ENCODE results near the gene TDRD3.

Gene TDRD3

GRCh38 chr13:60448907-60449510 lies 52.0 kb downstream of the TDRD3 start:
- peak; percentile 61 for TF ChIP-seq CTCF (IDR thresholded peaks at IDR 0.05; ENCODE audit: control insufficient read depth, extremely low read depth, insufficient read depth)
- H3K4me3 ChIP-seq (ENCODE audit: low read depth, low read length), result no peak overlapping the region
- DNase-seq (ENCODE audit: low read depth), result no peak

GRCh38 chr13:60453490-60453889 lies 56.5 kb downstream of the TDRD3 start:
- DNase-seq (ENCODE audit: low read depth), result no peak
- H3K4me3 ChIP-seq (ENCODE audit: low read depth, low read length), result no peak overlapping the region
- TF ChIP-seq CTCF (IDR thresholded peaks at IDR 0.05; ENCODE audit: control insufficient read depth, extremely low read depth, insufficient read depth), result no peak

DNA sequence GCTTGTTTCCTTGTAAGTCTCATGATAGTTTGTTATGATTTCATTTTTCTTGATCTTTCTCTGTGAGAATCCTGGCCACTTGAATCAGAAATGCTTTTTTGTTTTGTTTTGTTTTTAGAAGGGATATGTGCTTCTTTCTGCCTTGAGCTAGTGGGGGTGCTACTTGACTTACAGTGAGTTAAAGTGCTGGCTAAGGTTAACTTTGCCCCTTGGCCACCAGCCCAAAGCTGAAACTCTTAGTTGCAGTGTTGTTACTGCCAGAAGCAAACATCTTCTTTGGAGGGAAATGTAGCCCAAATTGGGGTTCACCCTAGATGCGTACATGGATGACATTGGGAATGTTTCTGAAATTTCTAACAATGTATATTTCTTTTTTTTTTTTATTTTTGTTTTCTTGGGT lies 57.4 kb downstream of the TDRD3 start:
- no peak overlapping the region for H3K4me3 ChIP-seq (ENCODE audit: low read depth, low read length)
- TF ChIP-seq CTCF (IDR thresholded peaks at IDR 0.05; ENCODE audit: control insufficient read depth, extremely low read depth, insufficient read depth), result no peak
- DNase-seq (ENCODE audit: low read depth), result no peak

DNA sequence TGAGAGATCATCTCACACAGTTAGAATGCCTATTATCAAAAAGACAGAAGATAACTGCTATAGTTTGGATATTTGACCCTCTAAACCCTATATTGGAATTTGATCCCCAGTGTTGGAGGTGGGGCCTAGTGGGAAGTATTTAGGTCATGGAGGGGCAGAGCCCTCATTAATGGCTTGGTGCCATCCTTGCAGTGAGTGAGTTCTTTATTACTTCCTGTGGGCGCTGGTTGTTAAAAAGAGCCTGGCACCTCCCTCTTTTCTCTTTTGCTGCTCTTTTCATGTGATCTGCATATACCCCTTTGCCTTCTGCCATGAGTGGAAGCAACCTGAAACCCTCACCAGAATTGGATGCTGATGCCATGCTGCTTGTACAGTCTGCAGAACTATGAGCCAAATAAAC lies 66.8 kb downstream of the TDRD3 start:
- no peak overlapping the region for H3K4me3 ChIP-seq (ENCODE audit: low read depth, low read length)
- DNase-seq (ENCODE audit: low read depth), result no peak
- TF ChIP-seq CTCF (IDR thresholded peaks at IDR 0.05; ENCODE audit: control insufficient read depth, extremely low read depth, insufficient read depth), result no peak

- H3K4me3 ChIP-seq (ENCODE audit: low read depth, low read length), result no peak overlapping the region
- TF ChIP-seq CTCF (IDR thresholded peaks at IDR 0.05; ENCODE audit: control insufficient read depth, extremely low read depth, insufficient read depth), result no peak
- no peak for DNase-seq (ENCODE audit: low read depth)
Measured at GRCh38 chr13:60467098-60467497, 70.1 kb downstream of the TDRD3 start.

DNA sequence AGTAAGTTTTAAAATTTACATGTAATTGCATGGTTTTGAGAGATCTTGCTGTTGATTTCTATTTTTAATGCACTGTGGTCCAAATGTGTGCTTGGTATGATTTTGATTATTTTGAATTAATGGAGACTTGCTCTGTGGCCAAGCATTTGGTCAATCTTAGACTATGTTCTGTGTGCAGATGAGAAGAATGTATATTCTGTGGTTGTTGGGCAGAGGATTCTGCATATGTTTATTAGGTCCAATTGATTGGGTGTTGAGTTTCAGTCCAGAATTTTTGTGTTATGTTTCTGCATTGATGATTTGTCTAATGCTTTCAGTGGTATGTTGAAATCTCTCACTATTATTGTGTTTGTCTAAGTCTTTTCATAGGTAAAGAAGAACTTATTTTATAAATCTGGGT lies 82.3 kb downstream of the TDRD3 start:
- no peak for TF ChIP-seq CTCF (IDR thresholded peaks at IDR 0.05; ENCODE audit: control insufficient read depth, extremely low read depth, insufficient read depth)
- H3K4me3 ChIP-seq (ENCODE audit: low read depth, low read length), result no peak overlapping the region
- DNase-seq (ENCODE audit: low read depth), result no peak

- no peak for TF ChIP-seq CTCF (IDR thresholded peaks at IDR 0.05; ENCODE audit: control insufficient read depth, extremely low read depth, insufficient read depth)
- no peak overlapping the region for H3K4me3 ChIP-seq (ENCODE audit: low read depth, low read length)
- no peak for DNase-seq (ENCODE audit: low read depth)
Measured at GRCh38 chr13:60482012-60482411, 85.0 kb downstream of the TDRD3 start.

All from LNCaP clone FGC (cell line).